NCI-H1417 treated with DMSO at 0.1 percent for 48 hours (cell line): ENCODE measurements around the gene DOCK6.

Source experiments
- DNase-seq: peaks from one replicate; lab custom pipeline; 2025; lab: John Stamatoyannopoulos, UW

The DOCK6 gene

DNA sequence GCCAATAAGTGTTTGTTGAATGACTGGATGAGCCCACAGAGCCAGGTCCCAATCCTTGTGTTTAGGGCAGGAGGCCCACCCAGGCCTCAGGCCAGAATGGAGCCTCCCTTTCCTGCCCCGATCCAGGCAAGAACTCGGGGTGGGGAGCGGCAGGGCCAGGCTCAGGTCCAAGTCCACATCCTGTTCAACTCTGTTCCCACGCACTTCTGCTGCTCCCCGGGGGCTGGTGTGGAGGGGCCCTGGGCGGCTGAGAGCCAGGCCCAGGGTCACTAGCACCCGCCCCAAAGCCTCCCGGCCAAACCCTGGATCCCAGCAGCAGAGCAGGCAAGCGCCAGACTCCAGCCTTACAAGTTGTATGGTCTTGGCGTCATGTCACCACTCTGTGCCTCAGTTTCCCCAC, 14.9 kb downstream of the DOCK6 start:
- DNase-seq = no peak

DNA sequence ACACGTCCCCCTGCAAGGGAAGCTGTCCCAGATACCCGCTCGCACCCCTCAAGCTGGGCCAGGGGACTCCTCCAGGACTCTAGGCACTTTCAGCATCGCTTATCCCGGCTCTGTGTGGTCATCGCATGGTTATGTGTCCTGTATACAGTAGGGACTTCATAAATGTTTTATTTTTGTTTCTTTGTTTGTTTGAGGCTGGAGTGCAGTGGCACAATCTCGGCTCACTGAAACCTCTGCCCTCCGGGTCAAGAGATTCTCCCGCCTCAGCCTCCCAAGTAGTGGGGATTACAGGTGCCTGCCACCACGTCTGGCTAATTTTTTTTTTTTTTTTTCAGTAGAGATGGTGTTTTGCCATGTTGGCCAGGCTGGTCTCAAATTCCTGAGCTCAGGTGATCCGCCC, 15.4 kb downstream of the DOCK6 start:
- no peak for DNase-seq

DNA sequence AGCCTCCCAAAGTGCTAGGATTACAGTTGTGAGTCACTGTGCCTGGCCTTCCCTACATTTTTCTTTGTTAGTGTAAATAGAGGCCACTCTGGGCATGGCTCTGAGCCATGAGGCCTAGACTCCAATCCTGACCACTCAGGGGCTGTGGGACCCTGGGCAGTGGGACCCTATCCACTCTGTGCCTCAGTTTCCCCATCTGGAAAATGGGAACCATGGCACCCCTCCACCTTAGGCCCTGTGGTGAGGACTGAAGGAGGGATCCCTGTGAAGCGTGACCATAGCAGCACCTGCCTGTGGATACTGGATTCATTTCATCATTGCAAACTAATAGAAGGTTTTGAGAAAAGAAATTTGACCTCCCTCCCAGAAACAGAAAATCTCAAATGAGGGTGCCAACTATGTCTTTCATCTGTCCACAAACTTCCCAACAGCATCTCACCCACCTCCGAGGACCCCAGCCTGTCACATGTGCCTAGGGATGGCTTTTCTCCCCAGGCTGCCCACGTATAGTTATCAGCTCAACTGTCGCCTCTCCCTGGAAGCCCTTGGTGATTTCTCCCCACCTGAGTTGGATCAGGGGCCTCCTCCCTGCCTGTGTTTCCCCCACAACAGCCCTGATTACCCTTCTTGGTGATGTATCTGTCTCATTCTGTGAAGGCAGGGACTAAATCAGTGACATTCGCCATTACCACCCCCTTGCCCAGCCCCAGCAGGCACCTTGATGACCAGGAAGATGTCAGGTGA, 17.3 kb downstream of the DOCK6 start:
- DNase-seq = no peak

DNA sequence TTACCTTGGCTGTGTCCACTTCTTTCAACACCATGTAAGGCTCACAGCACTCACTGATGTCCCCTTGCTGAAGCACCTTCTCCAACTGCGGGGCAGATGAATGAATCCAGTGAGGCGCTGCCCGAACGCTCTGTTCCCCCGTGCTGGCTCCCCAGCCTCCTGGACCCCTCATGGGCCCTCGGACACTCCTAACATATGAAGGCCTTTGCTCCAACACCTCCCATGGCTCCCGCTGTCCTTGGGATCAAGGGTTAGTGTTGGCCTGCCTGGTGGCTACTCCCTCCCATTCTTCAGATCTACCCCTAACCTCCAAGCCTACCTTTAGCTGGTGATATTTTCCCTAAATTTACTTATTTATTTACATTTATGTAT, 18.5 kb downstream of the DOCK6 start:
- DNase-seq = no peak

DNA sequence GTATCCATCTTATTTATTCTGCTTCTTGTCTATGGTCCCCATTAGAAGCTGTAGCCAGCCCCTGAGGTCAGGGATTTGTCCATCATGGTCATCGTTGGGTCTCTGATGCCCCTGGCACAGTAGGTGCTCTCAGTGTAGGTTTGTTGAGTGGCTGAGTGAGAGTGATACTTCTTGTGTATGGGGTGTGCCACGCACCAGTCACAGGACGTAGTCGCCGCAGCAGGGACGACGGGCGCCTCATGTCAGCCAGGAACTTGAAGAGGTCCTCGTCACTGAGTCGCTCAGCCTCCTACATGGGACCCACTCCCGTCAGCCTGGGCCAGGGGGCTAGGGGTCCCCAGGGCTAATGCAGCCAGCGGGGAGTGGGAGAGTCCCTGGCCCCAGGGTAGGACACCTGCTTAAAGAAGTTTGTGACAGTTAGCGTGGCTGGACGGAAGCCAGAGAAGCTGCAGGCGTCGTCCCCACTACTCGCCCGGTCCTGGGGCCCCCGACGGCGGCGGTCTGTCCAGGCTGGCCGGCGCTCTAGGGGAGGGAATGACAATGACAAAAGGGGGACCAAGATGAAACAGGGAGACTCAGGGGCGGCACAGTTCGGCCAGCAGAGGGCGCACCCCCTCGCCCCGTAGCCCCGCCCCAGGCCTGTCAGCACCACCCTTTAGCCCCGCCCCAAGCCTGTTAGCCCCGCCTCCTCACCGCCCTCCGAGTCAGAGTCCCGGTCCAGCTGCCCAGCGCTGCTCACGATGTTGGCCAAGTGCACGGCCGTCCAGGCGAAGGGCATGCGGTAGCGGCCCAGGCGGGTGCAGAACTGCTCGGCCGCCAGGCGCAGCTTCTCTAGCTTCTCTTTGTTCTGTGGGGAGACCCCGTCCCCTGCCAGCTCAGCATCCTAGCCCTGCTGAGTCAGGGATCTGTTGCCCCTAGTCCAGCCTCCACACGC, 19.2 kb downstream of the DOCK6 start:
- peak; percentile 12 for DNase-seq

DNA sequence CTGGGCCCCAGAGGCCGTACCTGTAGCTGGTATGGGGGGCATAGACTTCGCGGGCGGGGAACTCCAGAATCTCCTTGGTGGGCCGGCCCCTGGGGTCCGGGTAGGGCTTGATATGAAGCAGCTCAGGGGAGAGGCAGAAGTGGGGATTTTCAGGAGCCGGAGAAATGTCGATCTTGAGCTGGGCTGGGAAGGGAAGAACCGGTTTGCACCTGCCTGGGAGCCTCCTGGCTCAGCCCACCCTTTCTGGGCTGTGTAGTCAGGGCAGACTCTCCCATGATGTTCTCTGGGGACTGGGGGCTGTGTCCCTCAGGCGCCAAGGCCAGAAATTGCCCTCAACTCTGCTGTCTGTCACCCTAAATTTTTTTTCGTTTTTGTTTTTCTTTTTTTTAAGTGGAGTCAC, 20.3 kb downstream of the DOCK6 start:
- no peak for DNase-seq

DNA sequence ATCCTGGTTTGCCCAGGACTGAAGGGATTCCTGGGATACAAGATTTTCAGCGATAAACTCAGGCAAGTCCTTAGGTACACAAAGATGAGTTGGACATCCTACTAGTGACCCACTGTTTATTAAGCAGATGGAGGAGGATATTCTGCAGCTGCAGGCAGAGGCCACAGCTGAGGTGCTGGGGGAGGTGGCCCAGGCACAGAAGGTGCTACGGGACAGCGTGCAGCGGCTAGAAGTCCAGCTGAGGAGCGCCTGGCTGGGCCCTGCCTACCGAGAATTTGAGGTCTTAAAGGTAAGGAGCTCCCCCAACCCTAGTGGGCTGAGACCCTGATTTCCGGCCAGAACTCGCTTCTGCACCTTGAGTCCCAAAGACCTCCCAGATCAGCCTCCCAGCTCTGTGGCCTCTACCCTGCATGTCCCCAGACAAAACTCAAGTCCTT, 22.3 kb downstream of the DOCK6 start:
- DNase-seq = no peak

DNA sequence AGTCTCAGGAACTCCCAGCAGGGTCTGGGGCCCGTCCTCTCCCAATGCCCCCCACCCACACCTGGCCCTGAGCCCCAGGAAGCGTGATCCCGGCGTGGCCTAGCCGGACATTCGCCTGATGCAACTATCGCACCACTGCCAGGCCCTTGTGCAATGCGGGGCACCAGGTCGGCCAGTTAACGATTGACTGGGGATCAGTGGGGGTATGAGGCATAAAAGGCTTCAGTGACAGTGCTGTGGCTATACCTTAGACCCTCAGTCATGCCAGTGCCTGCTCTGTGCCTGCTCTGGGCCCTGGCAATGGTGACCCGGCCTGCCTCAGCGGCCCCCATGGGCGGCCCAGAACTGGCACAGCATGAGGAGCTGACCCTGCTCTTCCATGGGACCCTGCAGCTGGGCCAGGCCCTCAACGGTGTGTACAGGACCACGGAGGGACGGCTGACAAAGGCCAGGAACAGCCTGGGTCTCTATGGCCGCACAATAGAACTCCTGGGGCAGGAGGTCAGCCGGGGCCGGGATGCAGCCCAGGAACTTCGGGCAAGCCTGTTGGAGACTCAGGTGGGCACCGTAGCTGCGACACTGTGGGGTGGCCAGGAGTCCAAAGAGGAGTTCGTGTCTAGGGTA, 22.8 kb downstream of the DOCK6 start, which contains the start of gene ANGPTL8:
ANGPTL8 (plus strand) TSS at position 243 of the 624 bp plus-strand sequence; CDS start at position 262, 19 bp downstream.
- no peak for DNase-seq

DNA sequence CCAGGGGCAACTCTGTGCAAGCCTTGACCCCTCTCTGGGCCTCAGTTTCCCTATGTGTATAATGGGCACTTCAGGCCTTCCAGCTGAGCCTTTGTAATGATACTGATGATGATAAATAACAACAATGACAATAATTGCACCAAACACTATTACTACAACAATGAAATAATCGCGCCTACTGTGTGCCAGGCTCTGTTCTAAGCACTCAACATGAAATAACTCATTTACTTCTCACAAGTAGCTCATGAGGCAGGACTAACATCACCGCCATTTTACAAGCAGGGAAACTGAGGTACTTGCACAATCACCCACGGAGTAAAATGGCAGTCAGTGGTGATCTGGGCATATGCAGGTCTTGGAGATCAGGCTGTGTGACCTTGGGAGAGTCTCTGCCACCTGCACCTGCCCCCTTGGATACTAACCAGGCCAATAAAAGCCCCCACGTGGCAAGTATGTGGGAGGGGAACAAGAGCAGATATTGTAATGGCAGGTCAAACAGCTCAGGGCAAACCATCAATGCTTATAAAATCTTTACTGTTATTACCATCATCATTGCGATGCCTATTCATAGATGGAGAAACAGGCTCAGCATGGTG, 23.4 kb downstream of the DOCK6 start:
- DNase-seq = no peak

DNA sequence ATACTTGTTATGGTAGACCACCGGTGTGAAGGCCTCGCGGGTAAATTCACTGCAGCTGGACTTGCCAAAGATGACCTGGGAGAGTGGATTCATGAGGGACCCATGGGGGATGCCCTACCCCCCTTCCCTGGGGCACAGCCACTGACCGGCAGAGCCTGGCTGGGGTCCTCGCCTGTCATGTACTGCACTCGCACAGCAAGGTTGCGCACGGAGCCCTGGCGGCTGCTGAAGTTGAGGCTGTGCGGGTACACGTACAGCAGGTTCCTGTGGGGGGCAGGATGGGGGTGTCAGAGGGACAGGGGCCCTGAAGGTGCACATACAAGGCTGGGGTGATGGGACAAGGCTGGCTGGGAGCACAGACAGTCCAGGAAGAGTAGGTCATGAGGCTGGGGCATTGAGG, 24.3 kb downstream of the DOCK6 start:
- DNase-seq = no peak

DNA sequence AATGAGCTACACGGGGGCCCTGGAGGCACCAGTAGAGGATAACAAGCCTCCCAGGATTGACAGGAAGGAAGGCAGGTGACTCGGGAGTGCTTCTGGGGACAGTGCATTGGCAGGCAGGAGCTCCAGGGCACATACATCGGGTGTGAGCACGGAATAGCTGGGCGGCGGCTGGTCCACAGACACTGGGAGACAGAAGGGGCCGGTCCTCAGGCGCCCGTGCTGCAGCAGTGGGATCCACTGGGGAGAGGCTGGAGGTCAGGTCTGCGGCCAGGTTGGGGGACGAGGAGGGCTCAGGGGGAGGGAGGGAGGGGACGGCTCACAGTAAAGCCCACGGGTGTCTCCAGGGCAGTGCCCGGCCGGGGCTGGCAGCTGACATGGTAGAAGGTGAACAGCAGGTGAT, 25.0 kb downstream of the DOCK6 start:
- no peak for DNase-seq

DNA sequence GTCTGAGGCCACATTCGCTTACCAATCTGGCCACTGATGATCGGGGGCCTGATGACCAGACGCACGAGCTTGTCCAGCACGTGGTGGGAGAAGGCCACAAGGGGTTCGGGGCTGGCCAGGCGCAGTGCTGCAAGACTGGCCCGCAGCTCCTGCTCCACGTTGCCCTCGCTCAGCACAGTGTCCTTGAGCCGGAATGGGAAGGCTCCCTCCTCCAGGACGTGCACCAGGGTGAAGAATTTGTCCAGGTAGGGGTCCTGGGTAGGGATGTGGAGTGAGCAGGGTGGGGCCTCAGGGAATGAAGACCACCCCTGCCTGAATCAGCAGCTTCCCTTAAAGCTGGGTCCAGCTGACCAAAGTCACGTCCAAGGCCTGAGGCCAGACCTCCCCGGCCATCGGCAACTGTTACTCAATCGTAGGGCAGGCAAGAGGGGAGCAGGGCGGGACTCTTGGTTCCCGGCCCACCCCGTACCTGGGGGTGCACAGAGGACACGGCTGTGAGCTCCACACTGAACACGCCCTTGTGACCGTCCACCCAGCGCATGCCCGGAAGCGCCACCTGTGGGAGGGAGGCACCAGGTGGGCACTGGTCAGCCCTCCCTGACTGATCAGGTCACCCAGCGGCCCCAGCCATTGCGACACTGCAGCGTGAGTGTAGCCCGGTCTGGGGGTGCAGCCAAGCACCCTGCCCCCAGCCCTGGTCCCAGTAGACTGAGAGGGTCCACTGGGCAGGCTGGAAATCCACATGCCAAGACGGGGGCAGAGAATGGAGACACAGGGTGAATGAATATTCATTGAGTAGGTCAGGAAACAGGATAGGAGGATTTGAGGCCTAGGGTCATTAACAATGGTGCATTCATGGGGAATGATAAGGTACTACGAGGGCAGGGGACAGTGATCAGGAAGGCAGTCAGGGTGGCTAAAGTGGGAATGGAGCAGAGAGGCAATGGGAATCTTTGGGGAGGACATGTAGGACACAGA, 25.7 kb downstream of the DOCK6 start:
- no peak for DNase-seq

DNA sequence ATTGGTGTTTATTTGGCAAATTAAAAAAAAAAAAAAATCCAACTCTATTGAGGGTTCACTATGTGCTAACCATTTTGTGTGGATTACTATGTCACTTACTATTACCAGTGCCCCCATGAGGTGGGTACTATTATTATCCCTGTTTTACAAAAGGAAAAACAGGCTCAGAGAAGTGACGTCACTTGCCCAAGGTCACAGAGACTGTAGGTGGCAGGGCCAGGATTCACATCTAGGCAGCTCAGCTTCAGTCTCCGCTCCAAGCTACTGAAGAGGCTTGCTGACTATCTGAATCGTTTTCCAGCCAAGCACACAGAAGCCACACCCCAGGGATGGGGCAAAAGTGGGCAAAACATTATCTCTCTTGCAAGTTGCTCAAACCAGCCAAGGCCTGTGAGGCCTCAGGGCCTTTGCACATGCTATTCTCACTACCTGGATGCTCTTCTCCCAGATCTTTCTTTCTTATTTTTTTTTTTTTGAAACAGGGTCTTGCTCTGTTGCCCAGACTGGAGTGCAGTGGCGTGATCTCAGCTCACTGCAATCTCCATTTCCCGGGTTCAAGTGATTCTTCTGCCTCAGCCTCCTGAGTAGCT, 27.7 kb downstream of the DOCK6 start:
- no peak for DNase-seq

DNA sequence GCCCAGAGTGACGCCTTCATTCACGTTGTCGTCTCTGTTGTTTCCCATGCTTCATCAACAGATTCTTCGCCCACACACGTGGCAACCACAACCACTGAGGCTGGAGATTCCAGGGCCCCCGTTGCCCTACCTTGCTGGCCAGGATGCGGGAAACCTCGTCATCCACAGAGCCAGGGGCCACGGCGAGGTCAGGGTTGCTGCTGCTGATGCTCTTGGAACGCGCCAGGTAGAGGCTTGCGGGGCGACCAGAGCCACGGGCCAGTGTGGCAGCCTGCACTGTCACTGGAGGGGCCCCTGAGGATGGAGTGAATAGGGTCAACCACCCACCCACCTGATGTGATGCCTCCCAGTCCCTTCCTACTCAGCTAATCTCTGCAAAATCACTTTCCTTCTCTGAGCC, 29.3 kb downstream of the DOCK6 start:
- DNase-seq = no peak

DNA sequence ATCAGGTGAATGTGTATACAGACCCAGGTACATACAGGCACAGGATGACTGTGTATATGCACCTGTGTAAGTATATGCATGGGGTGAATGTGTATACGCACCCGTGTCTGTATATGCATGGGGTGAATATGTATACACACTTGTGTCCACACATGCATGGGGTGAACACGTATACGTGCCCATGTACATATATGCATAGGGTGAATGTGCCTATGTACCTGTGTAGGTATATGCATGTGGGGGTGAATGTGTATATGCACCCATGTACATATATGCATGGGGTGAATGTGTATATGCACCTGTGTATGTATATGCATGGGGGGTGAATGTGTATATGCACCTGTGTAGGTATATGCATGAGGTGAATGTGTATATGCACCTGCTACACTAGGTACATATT, 29.8 kb downstream of the DOCK6 start:
- DNase-seq = no peak

DNA sequence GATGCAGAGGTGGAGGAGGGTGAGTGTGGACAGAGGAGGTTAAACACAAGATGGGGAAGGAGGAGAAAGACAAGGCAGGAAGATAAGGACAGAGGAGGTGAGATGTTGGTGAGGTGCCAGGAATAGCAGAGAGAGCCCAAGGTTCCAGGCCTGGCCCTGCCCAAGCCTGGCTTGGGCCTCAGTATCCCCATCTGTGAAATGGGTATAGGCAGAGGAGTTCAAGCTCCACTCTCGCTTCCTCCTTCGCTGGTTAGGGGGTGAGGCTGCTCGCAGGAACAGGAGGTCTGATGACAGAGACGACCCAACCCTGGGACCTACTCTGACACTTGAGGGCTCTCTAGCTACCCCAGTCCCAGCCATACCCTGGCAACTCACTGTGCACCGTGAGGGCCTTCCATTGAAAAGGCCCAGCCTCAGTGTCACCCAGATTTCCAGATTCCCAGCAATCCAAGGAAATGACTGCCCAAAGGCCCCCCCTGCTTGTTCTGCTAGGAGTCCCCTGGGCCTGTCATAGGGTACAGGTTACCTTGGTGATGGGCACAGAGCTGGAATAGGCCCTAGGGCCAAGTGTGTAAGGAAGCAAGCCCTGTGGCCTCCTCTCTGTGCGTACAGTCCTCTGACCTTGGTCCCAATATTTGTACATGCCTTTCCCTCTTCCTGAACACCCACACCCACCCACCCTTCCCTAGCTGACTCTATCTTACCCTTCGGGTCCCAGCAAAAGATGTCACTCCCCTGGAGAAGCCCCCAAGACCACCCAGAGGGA, 31.5 kb downstream of the DOCK6 start:
- no peak for DNase-seq

DNA sequence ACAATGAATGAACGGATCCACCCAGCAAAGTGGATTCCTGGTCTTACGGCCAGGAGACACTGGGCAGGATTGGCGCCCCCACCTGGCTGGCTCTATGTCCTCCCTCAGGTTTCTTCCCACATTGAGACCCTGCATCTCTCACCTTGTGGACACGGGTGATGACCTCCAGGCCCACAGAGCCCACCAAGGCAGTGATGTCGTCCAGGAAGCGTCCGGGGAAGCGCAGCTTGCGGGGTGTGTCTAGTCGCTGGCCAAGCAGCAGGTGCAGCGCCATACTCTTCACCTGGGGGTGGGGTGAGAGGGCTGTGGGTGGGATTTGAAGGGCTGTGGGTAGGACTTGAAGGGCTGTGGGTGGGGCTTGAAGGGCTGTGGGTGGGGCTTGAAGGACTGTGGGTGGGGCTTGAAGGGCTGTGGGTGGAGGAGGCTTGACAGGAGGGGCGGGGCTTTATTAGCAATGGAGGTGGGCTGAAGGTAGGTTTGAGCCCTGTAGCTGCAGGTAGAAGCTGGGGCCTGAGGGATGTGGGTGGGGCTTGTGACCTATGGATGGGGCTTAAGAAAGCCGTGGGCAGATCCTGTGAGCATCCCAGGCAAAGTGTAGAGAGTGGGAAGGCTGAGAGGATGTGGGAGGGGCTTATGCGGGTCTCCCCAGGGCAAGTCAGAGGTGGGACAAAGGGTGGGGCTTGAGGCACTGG, 35.0 kb downstream of the DOCK6 start:
- no peak for DNase-seq

DNA sequence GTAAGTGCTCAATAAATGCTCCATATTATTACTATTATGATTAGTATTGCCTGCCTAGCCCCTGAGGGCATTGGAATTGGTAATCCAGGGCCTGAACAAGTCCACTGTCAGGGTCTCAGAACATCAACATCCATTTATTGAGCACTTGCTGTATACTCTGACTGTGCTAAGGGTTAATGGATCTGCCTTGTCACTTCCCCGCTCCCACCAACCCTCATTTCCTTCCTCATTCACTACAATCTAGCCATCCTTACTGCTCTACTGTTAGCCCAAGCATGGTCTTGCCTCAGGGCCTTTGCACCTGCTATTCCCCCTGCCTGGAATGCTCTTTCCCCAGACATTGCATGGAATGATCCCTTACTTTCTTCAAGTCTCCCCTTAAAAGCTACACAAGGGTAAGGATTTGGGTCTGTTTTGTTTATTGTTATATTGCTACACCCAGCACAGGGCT, 35.6 kb downstream of the DOCK6 start:
- no peak for DNase-seq

DNA sequence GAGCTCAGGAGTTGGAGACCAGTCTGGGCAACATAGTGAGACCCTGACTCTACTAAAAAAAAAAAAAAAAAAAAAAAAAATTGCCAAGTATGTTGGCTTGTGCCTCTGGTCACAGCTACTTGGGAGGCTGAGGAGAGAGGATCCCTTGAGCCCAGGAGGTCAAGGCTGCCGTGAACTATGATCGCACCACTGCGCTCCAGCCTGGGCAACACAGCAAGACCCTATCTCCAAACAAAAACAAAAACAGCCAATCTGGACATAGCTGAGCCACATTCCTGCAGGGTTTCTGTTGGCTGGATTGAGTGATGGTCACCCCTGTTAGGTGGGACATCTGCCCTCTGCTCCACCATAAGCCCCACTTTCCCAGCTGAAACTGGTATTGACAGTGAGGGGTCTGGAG, 36.5 kb downstream of the DOCK6 start:
- no peak for DNase-seq
